Breast epithelium (tissue), 4 donors: ENCODE data around the gene MRPS9. TPM values are rescaled to one million over a fixed set of nuclear protein-coding genes. Genes with fewer than 3 reads are reported as not detected.

Experiments
- DNase-seq, 2 donors: peaks; one replicate each; pipeline ENCODE4 v3.0.0-alpha.2; 2019; ENCODE audit warnings: low spot score in 2 of 2
- H3K27ac ChIP-seq, 2 donors: fragments of 200-600 bp; sonication (generic) in 1 of 2; one replicate each; pipeline ENCODE4 v1.5.1; 2016 to 2019; ENCODE audit warnings: mild to moderate bottlenecking in 1 of 2
- H3K27me3 ChIP-seq, 2 donors: fragments of 200-600 bp; sonication (generic) in 1 of 2; one replicate each; pipeline versions ENCODE4 v1.5.1 to v1.6.0; 2017 to 2019; ENCODE audit warnings: control low read depth in 1 of 2, mild to moderate bottlenecking in 1 of 2
- H3K36me3 ChIP-seq: fragments of 200-600 bp; one replicate; pipeline ENCODE4 v1.5.1; 2019
- H3K4me1 ChIP-seq, 2 donors: fragments of 200-600 bp; sonication (generic); one replicate each; pipeline ENCODE4 v1.5.1; 2016 to 2019; ENCODE audit warnings: control low read depth in 1 of 2
- H3K4me3 ChIP-seq, 3 donors: fragments of 200-600 bp; sonication (generic); 1 replicate in 2 of 3; 2 replicates in 1 of 3; pipeline ENCODE4 v1.5.1; 2016 to 2019; ENCODE audit warnings: mild to moderate bottlenecking in 3 of 3, moderate library complexity in 2 of 3
- H3K9me3 ChIP-seq, 2 donors: fragments of 200-600 bp; sonication (generic) in 1 of 2; one replicate each; pipeline ENCODE4 v1.5.1; 2016 to 2019; ENCODE audit warnings: control low read depth in 1 of 2
- POLR2A ChIP-seq: fragments of 450-650 bp; IDR thresholded peaks from one replicate; pipeline ENCODE4 v1.6.1; 2016; ENCODE audit warnings: antibody characterized with exemption, mild to moderate bottlenecking, moderate library complexity
- POLR2AphosphoS5 ChIP-seq, 3 donors: sonication (generic); formaldehyde crosslinking; IDR thresholded peaks; one replicate each; pipeline ENCODE4 v1.6.1; 2017; ENCODE audit warnings: antibody characterized with exemption in 3 of 3
- intact Hi-C: fragments of 100-400 bp; cut with DNase I; formaldehyde crosslinking; loops from one replicate; pipeline ENCODE4 v1.15.1; 2023; ENCODE audit warnings: low total_unique reads
- total RNA-seq, 3 donors: library from RNA; depleted of rRNA; stranded (reverse); fragments of >200 nt; gene quantifications; one replicate each; pipeline ENCODE4 v1.1.0, GENCODE V29; 2016
- TF ChIP-seq, protein P1 (sequence below), 3 donors: fragments of 450-650 bp; IDR thresholded peaks; one replicate each; pipeline ENCODE4 v1.5.1; 2016 to 2017; ENCODE audit warnings: antibody characterized with exemption in 3 of 3, mild to moderate bottlenecking in 3 of 3, moderate library complexity in 3 of 3

Gene MRPS9
- total RNA-seq, 3 donors from 2014 or later = 14.1 to 26.3 (median 18.0) TPM

DNA sequence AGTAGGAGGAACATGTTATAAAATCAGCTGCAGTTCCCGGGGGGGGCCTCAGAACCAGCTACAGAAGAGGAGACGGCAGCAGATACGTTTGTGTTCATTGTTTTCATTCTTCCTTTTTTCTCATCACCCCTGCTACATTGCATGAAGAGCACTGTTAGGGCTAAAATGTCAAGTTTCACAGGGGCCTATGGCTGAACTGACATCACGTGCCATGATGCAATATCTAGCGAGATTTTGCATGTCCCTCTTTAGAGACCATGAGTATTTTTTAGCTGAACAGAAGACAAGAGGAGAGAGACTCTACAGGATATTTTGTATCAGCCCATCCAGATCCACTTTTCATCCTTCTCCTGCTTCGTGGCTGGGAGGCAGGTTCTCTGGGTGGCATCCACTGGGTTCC lies 97.6 kb downstream of the MRPS9 start:
- no peak for TF ChIP-seq POLR2A
- TF ChIP-seq POLR2AphosphoS5 (IDR thresholded peaks at IDR 0.05) = no peak
- TF ChIP-seq, protein P1, sequence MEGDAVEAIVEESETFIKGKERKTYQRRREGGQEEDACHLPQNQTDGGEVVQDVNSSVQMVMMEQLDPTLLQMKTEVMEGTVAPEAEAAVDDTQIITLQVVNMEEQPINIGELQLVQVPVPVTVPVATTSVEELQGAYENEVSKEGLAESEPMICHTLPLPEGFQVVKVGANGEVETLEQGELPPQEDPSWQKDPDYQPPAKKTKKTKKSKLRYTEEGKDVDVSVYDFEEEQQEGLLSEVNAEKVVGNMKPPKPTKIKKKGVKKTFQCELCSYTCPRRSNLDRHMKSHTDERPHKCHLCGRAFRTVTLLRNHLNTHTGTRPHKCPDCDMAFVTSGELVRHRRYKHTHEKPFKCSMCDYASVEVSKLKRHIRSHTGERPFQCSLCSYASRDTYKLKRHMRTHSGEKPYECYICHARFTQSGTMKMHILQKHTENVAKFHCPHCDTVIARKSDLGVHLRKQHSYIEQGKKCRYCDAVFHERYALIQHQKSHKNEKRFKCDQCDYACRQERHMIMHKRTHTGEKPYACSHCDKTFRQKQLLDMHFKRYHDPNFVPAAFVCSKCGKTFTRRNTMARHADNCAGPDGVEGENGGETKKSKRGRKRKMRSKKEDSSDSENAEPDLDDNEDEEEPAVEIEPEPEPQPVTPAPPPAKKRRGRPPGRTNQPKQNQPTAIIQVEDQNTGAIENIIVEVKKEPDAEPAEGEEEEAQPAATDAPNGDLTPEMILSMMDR (IDR thresholded peaks at IDR 0.05) = no peak
- no peak overlapping the region for H3K27ac ChIP-seq
- no peaks in the 10 kb centered on the region for H3K9me3 ChIP-seq
- intact Hi-C loops = no loop called here
- H3K27me3 ChIP-seq = no peaks in the 10 kb centered on the region
- H3K4me3 ChIP-seq = no peak overlapping the region
- no peaks in the 10 kb centered on the region for H3K36me3 ChIP-seq
- no peaks in the 10 kb centered on the region for H3K4me1 ChIP-seq
- DNase-seq = no peak

- no peak for DNase-seq
- no peaks in the 10 kb centered on the region for H3K9me3 ChIP-seq
- H3K4me1 ChIP-seq = no peaks in the 10 kb centered on the region
- intact Hi-C loops = no loop called here
- H3K4me3 ChIP-seq = no peak overlapping the region
- TF ChIP-seq, protein P1 (IDR thresholded peaks at IDR 0.05) = no peak
- TF ChIP-seq POLR2A (no peak), POLR2AphosphoS5 (IDR thresholded peaks at IDR 0.05) (no peak)
- H3K27me3 ChIP-seq = no peaks in the 10 kb centered on the region
- H3K36me3 ChIP-seq = no peaks in the 10 kb centered on the region
- H3K27ac ChIP-seq = no peak overlapping the region
Observed at GRCh38 chr2:105136394-105136793, 98.5 kb downstream of the MRPS9 start.

- Histone ChIP-seq H3K36me3 (no peaks in the 10 kb centered on the region), H3K27me3 (no peaks in the 10 kb centered on the region), H3K9me3 (no peaks in the 10 kb centered on the region), H3K4me1 (no peaks in the 10 kb centered on the region), H3K27ac (no peak overlapping the region), H3K4me3 (no peak overlapping the region)
- TF ChIP-seq POLR2AphosphoS5 (IDR thresholded peaks at IDR 0.05) (no peak), POLR2A (no peak)
- TF ChIP-seq, protein P1 (IDR thresholded peaks at IDR 0.05) = no peak
- no peak for DNase-seq
- intact Hi-C loops = no loop called here
Observed at GRCh38 chr2:105138643-105139042, 100.8 kb downstream of the MRPS9 start.

DNA sequence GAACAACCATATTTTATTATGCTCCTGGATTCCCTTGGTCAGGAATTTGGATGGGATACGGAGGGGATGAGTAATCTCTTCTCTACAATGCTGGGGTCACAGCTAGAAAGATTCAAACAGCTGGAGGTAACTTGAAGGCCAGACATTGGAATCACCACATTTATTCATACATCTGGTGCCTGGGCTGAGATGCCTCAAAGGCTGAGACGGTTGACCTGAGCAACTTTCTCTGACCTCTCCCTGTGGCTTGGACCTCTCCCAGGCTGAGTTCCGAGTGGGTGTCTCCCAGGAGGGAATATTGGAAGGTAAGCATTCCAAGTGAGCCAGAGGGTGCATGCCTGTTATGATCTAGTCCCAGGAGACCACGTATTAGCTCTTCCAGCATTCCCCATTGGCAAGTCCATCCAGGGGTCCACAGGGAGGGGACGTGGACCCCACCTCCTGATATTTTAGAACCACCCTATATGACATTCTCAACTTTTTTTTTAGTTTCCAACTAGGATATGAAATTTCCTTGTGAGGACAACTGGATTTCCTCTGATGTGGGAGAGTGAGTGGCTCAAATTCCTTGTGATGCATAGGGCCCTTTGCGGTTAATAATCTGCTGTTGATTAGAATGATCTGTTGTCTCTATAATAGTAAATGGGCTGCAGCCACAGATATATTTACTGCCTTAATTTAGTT lies 101.8 kb downstream of the MRPS9 start:
- H3K27me3 ChIP-seq = peaks cover 0 to 3% of the 10 kb centered on the region in 2 donors
- intact Hi-C loops = no loop called here
- H3K4me3 ChIP-seq = no peak overlapping the region
- H3K36me3 ChIP-seq = no peaks in the 10 kb centered on the region
- no peaks in the 10 kb centered on the region for H3K4me1 ChIP-seq
- no peak overlapping the region for H3K27ac ChIP-seq
- no peak for DNase-seq
- no peaks in the 10 kb centered on the region for H3K9me3 ChIP-seq
- TF ChIP-seq POLR2A = no peak
- TF ChIP-seq POLR2AphosphoS5 (IDR thresholded peaks at IDR 0.05) = no peak

DNA sequence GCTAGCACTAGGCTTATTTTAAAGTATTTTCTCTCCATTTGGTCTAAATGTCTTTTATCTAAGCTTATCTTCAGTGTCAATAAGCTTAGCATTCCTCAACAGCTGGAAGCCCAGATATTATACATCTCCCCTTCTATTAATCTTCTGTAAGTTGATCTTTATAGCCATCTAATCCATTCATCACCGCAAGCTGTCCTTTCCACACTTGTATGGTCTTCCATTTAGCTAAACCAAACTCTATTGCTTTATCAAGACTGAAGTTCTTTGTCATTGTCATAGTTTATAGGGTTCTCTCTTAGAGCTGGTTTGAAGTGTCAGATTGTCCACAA lies 102.3 kb downstream of the MRPS9 start:
- Histone ChIP-seq H3K4me3 (no peak overlapping the region), H3K27ac (no peak overlapping the region), H3K9me3 (no peaks in the 10 kb centered on the region), H3K36me3 (no peaks in the 10 kb centered on the region), H3K27me3 (peaks cover 0 to 5% of the 10 kb centered on the region in 2 donors), H3K4me1 (no peaks in the 10 kb centered on the region)
- no peak for TF ChIP-seq POLR2A
- TF ChIP-seq POLR2AphosphoS5 (IDR thresholded peaks at IDR 0.05) = no peak
- TF ChIP-seq, protein P1 (IDR thresholded peaks at IDR 0.05) = no peak
- intact Hi-C loops = no loop called here
- no peak for DNase-seq
